Trophoblast cell (in vitro differentiated cells and primary cell): ENCODE results near the gene PIF1.
A peak's percentile ranks its signal among the peaks of the same experiment; 100 is the strongest.
"Not testable (repeated sequence)": the region's sequence is repeated elsewhere in the genome, so short reads cannot be mapped to it uniquely, and the experiment has no call there.

Experiments used
- DNase-seq, 2 donors: peaks; one replicate each; pipeline ENCODE4 v3.0.0-alpha.2; 2016
- H2AFZ ChIP-seq: 2 replicates; pipeline ENCODE4 v1.6.1; 2013; ENCODE audit warnings: low read length, moderate library complexity, mild to moderate bottlenecking; ENCODE audit not compliant: insufficient read depth, poor library complexity
- H2AK5ac ChIP-seq: 2 replicates; pipeline ENCODE4 v1.6.1; 2013; ENCODE audit warnings: mild to moderate bottlenecking, low read length
- H2BK120ac ChIP-seq: 2 replicates; pipeline ENCODE4 v1.6.1; 2013; ENCODE audit warnings: low read length, mild to moderate bottlenecking, moderate library complexity; ENCODE audit not compliant: insufficient read depth, poor library complexity
- H2BK12ac ChIP-seq: 2 replicates; pipeline ENCODE4 v1.6.1; 2013; ENCODE audit warnings: mild to moderate bottlenecking, low read length, moderate library complexity
- H2BK5ac ChIP-seq: 2 replicates; pipeline ENCODE4 v1.6.1; 2013; ENCODE audit warnings: low read length, low read depth, moderate library complexity, mild to moderate bottlenecking; ENCODE audit not compliant: poor library complexity
- H3K14ac ChIP-seq: 2 replicates; pipeline ENCODE4 v1.6.1; 2013; ENCODE audit warnings: mild to moderate bottlenecking, low read length
- H3K18ac ChIP-seq: 2 replicates; pipeline ENCODE4 v1.6.1; 2013; ENCODE audit warnings: mild to moderate bottlenecking, low read length
- H3K23ac ChIP-seq: 2 replicates; pipeline ENCODE4 v1.6.1; 2013; ENCODE audit warnings: low read length
- H3K27ac ChIP-seq: 2 replicates; pipeline ENCODE4 v1.5.1; 2013; ENCODE audit warnings: low read depth, mild to moderate bottlenecking, inconsistent platforms, low read length, moderate library complexity
- H3K27me3 ChIP-seq: 2 replicates; pipeline ENCODE4 v1.6.1; 2013; ENCODE audit warnings: inconsistent platforms, mild to moderate bottlenecking, low read length, moderate library complexity; ENCODE audit not compliant: insufficient read depth
- H3K36me3 ChIP-seq, 2 experiments: 1 replicate in 1 of 2; 2 replicates in 1 of 2; pipeline ENCODE4 v1.6.1; 2013; ENCODE audit warnings: low read length in 2 of 2, mild to moderate bottlenecking in 2 of 2, moderate library complexity in 1 of 2; ENCODE audit not compliant: insufficient read depth in 2 of 2, control insufficient read depth in 1 of 2
- H3K4ac ChIP-seq: 2 replicates; pipeline ENCODE4 v1.6.1; 2013; ENCODE audit warnings: low read depth, mild to moderate bottlenecking, low read length, moderate library complexity
- H3K4me1 ChIP-seq, 2 experiments: 1 replicate in 1 of 2; 2 replicates in 1 of 2; pipeline ENCODE4 v1.6.1; 2013; ENCODE audit warnings: low read length in 2 of 2, mild to moderate bottlenecking in 2 of 2, moderate library complexity in 1 of 2; ENCODE audit not compliant: insufficient read depth in 2 of 2, control insufficient read depth in 1 of 2
- H3K4me2 ChIP-seq: 2 replicates; pipeline ENCODE4 v1.6.1; 2013; ENCODE audit warnings: inconsistent platforms, mild to moderate bottlenecking, low read length, moderate library complexity
- H3K4me3 ChIP-seq: 2 replicates; pipeline ENCODE4 v1.5.1; 2013; ENCODE audit warnings: mild to moderate bottlenecking, low read depth, low read length, inconsistent platforms
- H3K79me1 ChIP-seq: one replicate; pipeline ENCODE4 v1.6.1; 2013; ENCODE audit warnings: low read length
- H3K79me2 ChIP-seq: 2 replicates; pipeline ENCODE4 v1.6.1; 2013; ENCODE audit warnings: low read length, mild to moderate bottlenecking; ENCODE audit not compliant: control insufficient read depth, insufficient read depth, poor library complexity
- H3K9ac ChIP-seq: 2 replicates; pipeline ENCODE4 v1.6.1; 2013; ENCODE audit warnings: mild to moderate bottlenecking, low read length
- H3K9me3 ChIP-seq: 2 replicates; pipeline ENCODE4 v1.6.1; 2013; ENCODE audit warnings: low read depth, mild to moderate bottlenecking, control low read depth, inconsistent platforms, low read length; ENCODE audit not compliant: insufficient read depth
- H4K12ac ChIP-seq: 2 replicates; pipeline ENCODE4 v1.6.1; 2013; ENCODE audit warnings: low read depth, mild to moderate bottlenecking, low read length, moderate library complexity
- H4K8ac ChIP-seq: 2 replicates; pipeline ENCODE4 v1.6.1; 2013; ENCODE audit warnings: low read depth, mild to moderate bottlenecking, low read length, moderate library complexity
- H4K91ac ChIP-seq: one replicate; pipeline ENCODE4 v1.6.1; 2013; ENCODE audit warnings: low read depth, mild to moderate bottlenecking, low read length, moderate library complexity
- WGBS: extraction: QIAGEN DNeasy Blood & Tissue Kit; methylation state at CpG from one replicate; pipeline ENCODE4 v1.1.7; 2013; ENCODE audit warnings: missing lambda C conversion rate; ENCODE audit not compliant: insufficient read length, insufficient coverage; ENCODE audit errors: extremely low coverage; 5-methylcytosine and 5-hydroxymethylcytosine counted together

The PIF1 gene

DNA sequence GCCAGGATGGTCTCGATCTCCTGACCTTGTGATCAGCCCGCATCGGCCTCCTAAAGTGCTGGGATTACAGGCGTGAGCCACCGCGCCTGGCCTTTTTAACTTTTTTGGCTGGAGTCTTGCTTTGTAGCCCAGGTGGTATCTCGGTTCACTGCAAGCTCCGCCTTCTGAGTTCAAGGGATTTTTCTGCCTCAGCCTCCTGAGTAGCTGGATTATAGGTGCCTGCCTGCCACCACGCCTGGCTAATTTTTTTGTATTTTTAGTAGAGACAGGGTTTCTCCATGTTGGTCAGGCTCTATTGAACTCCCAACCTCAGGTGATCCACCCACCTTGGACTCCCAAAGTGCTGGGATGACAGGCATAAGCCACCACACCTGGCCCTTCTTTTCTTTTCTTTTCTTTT is 29.5 kb downstream of the PIF1 start:
- not testable (repeated sequence) for H4K8ac ChIP-seq, H2BK5ac ChIP-seq, H2AK5ac ChIP-seq, H3K18ac ChIP-seq, H3K79me2 ChIP-seq, H3K79me1 ChIP-seq, H3K4ac ChIP-seq, H4K91ac ChIP-seq, H3K9me3 ChIP-seq, H2AFZ ChIP-seq, H3K14ac ChIP-seq, H2BK120ac ChIP-seq, H3K36me3 ChIP-seq, H3K4me2 ChIP-seq, H3K23ac ChIP-seq, H4K12ac ChIP-seq, H3K27ac ChIP-seq, H3K4me3 ChIP-seq, H3K9ac ChIP-seq, H2BK12ac ChIP-seq, H3K27me3 ChIP-seq, H3K4me1 ChIP-seq
- WGBS: no CpG with 5 or more reads among the region's 9 CpGs
- peak in 1 of 2 donors; percentile 50 for DNase-seq

DNA sequence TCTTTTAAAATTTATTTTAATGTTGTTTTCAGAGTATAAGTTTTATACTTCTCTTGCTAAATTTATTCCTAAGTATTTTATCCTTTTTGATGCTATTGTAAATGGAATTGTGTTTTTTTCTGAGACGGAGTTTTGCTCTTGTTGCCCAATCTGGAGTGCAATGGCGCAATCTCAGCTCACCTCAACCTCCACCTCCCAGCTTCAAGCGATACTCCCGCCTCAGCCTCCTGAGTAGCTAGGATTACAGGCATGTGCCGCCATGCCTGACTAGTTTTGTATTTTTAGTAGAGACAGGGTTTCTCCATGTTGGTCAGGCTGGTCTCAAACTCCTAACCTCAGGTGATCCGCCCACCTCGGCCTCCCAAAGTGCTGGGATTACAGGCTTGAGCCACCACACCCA is 30.1 kb downstream of the PIF1 start:
- H3K4me3 ChIP-seq, H3K79me2 ChIP-seq, H3K4me2 ChIP-seq, H3K9me3 ChIP-seq, H4K12ac ChIP-seq, H2AK5ac ChIP-seq, H3K27me3 ChIP-seq, H3K79me1 ChIP-seq, H2BK120ac ChIP-seq, H3K4ac ChIP-seq, H3K27ac ChIP-seq, H4K91ac ChIP-seq, H3K18ac ChIP-seq, H3K36me3 ChIP-seq, H3K23ac ChIP-seq, H2BK5ac ChIP-seq, H2BK12ac ChIP-seq, H3K4me1 ChIP-seq, H4K8ac ChIP-seq, H3K14ac ChIP-seq, H2AFZ ChIP-seq, H3K9ac ChIP-seq: not testable (repeated sequence)
- WGBS: no CpG with 5 or more reads among the region's 7 CpGs
- DNase-seq: peak; percentile 35 to 74

DNA sequence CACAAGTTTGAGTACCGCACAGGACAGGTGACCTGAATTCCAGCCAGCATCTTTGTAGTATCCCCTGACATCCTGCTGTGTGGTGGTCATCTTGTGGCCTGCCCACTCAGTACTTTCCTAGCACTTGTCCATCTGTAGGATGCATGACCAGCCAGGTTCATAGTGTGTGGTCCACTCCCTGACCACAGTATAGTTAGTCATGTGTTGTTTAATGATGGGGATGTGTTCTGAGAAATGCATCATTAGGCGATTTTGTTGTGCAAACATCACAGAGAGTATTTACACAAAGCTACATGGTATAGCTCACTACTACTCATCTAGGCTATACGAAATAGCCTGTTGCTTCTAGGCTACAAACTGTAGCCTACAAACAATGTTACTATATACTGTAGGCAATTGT is 33.2 kb downstream of the PIF1 start:
- Histone ChIP-seq H3K27me3 (no peaks in the 10 kb centered on the region), H3K79me2 (no peaks in the 10 kb centered on the region)
- no CpG with 5 or more reads among the region's 3 CpGs for WGBS

DNA sequence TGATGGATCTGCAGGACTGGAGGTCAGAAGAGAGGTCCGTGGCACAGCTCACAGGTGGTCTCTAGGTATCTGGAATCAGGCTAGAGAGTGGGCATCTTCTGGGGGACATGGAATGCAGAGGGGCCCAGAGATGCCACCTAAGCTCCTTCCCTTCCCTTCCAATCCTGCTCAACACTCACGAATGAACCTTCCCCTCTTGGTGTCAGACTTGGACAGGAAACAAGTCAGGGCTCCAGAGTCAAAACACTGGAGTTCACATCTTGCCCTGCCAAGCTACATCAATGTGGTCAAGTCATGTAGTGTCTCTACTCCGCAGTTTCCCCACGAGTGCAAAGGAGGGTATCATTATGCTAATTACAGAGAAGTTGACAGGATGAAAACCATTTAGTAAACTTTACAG is 34.0 kb downstream of the PIF1 start:
- Histone ChIP-seq H3K4ac (no peak overlapping the region), H3K9me3 (no peaks in the 10 kb centered on the region)

More for the DNA sequence above, 33.2 kb downstream of the PIF1 start:
- Histone ChIP-seq H3K4me3 (no peak overlapping the region), H2AFZ (no peak overlapping the region), H3K4ac (no peak overlapping the region), H3K36me3 (no peaks in the 10 kb centered on the region), H3K23ac (peak overlapping the region; percentile 13), H2BK12ac (no peak overlapping the region), H4K8ac (no peak overlapping the region), H3K18ac (no peak overlapping the region), H2BK5ac (no peak overlapping the region), H2AK5ac (no peak overlapping the region), H3K9ac (no peak overlapping the region), H3K79me1 (no peaks in the 10 kb centered on the region), H4K91ac (no peak overlapping the region), H2BK120ac (no peak overlapping the region), H3K27ac (no peak overlapping the region), H4K12ac (no peak overlapping the region), H3K4me2 (no peak overlapping the region), H3K14ac (no peak overlapping the region), H3K9me3 (no peaks in the 10 kb centered on the region), H3K4me1 (no peaks in the 10 kb centered on the region)
- DNase-seq: no peak

More for the DNA sequence above, 34.0 kb downstream of the PIF1 start:
- H3K9ac ChIP-seq: peak overlapping the region; percentile 42
- H3K4me1 ChIP-seq: no peaks in the 10 kb centered on the region
- no peak overlapping the region for H3K4me2 ChIP-seq
- no peak overlapping the region for H3K4me3 ChIP-seq
- H2BK120ac ChIP-seq: no peak overlapping the region
- no peak overlapping the region for H3K18ac ChIP-seq
- H3K36me3 ChIP-seq: no peaks in the 10 kb centered on the region
- no peak overlapping the region for H2AK5ac ChIP-seq
- H3K79me2 ChIP-seq: no peaks in the 10 kb centered on the region
- DNase-seq: no peak
- H3K79me1 ChIP-seq: no peaks in the 10 kb centered on the region
- WGBS: no CpG with 5 or more reads among the region's 4 CpGs
- H3K27me3 ChIP-seq: no peaks in the 10 kb centered on the region
- H2AFZ ChIP-seq: no peak overlapping the region
- no peak overlapping the region for H4K12ac ChIP-seq
- H2BK5ac ChIP-seq: no peak overlapping the region
- no peak overlapping the region for H4K8ac ChIP-seq
- no peak overlapping the region for H4K91ac ChIP-seq
- no peak overlapping the region for H3K23ac ChIP-seq
- H3K27ac ChIP-seq: no peak overlapping the region
- no peak overlapping the region for H2BK12ac ChIP-seq
- no peak overlapping the region for H3K14ac ChIP-seq
